ENCODE measurements around the gene CACNA1C.

The CACNA1C gene

GRCh38 chr12:2290516-2291065, 237.8 kb downstream of the CACNA1C start:
- no peak for DNase-seq (ENCODE audit: extremely low read depth in 1 of 2, low read depth in 1 of 2)

- DNase-seq (ENCODE audit: extremely low read depth in 1 of 2, low read depth in 1 of 2), result no peak
Observed at GRCh38 chr12:2291182-2291832, 238.5 kb downstream of the CACNA1C start.

GRCh38 chr12:2291947-2292346, 239.2 kb downstream of the CACNA1C start:
- DNase-seq (ENCODE audit: extremely low read depth in 1 of 2, low read depth in 1 of 2), result no peak

- no peak for DNase-seq (ENCODE audit: extremely low read depth in 1 of 2, low read depth in 1 of 2)
Observed at GRCh38 chr12:2292560-2292959, 239.8 kb downstream of the CACNA1C start.

- no peak for DNase-seq (ENCODE audit: extremely low read depth in 1 of 2, low read depth in 1 of 2)
Observed at GRCh38 chr12:2294651-2295475, 242.1 kb downstream of the CACNA1C start.

DNA sequence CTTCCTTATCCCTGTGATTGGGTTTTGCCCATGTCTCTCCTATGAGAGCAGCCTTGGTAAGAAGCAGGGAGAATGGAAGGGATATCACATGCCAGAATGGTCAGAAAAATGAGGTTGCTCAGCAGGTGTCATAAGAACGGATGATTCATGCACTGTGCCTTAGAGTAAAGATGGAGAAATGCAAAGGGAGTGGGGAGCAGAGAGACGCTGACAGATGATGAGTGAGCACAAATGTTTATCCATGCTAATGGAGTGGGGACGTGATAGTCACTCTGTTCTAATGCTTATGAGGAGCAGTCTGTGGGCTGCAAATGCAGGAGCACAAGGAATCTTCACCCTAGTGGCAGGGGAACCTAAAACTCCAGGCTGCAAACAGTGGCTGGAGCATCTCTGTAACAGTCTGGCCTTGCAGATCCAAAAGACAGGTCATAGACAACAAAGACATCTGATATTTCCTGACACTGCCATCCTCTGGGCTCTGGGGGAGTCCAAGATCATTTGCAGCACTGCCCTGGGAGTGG, 243.2 kb downstream of the CACNA1C start:
- no peak for DNase-seq (ENCODE audit: extremely low read depth in 1 of 2, low read depth in 1 of 2)

DNA sequence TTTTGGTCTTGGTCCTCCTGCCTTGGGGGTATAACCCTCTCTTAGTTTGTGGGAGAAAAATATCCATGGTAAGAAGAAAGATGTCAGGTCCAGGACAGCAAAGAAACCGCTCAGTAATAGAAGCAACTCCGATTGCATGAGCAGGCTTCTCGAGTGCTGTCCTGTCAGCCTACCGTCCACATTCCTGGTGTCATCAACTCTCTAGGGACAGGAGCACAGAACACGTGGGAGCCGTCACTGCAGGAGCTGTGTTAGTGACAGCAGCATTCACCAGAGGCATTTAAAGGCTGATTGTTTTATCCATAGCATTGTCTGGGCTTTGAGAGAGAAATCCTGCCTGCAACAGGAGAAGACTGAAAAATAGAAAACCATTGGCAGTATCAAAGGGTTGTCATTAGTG, 244.2 kb downstream of the CACNA1C start:
- no peak for DNase-seq (ENCODE audit: extremely low read depth in 1 of 2, low read depth in 1 of 2)

GRCh38 chr12:2297658-2298057, 244.9 kb downstream of the CACNA1C start:
- DNase-seq (ENCODE audit: extremely low read depth in 1 of 2, low read depth in 1 of 2), result no peak

GRCh38 chr12:2298556-2299200, 245.9 kb downstream of the CACNA1C start:
- DNase-seq (ENCODE audit: extremely low read depth in 1 of 2, low read depth in 1 of 2), result no peak

- DNase-seq (ENCODE audit: extremely low read depth in 1 of 2, low read depth in 1 of 2), result no peak
Observed at GRCh38 chr12:2299206-2299605, 246.4 kb downstream of the CACNA1C start.

- DNase-seq (ENCODE audit: extremely low read depth in 1 of 2, low read depth in 1 of 2), result no peak
Observed at GRCh38 chr12:2300168-2300567, 247.4 kb downstream of the CACNA1C start.

DNA sequence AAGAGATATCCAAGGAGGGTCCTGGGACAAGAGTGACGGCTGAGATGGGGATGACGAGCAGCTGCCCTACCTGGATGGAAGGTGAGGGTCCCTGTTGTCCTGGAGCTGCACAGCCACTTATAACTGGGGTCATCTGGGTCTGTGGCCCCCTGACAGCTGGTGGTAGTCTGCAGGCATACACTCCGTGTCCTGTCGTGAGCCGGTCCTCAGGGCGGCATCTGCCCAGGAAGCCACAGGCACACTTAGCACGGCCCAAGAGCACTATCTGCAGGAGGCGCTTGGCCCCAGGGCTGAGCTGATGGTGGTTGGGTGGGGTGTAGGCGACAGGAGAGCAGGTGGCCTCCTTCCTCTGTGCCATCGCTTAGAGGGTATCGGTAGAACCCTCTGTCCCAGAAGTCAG, 248.1 kb downstream of the CACNA1C start:
- no peak for DNase-seq (ENCODE audit: extremely low read depth in 1 of 2, low read depth in 1 of 2)

- DNase-seq (ENCODE audit: extremely low read depth in 1 of 2, low read depth in 1 of 2), result no peak
Observed at GRCh38 chr12:2301531-2302461, 249.0 kb downstream of the CACNA1C start.

DNA sequence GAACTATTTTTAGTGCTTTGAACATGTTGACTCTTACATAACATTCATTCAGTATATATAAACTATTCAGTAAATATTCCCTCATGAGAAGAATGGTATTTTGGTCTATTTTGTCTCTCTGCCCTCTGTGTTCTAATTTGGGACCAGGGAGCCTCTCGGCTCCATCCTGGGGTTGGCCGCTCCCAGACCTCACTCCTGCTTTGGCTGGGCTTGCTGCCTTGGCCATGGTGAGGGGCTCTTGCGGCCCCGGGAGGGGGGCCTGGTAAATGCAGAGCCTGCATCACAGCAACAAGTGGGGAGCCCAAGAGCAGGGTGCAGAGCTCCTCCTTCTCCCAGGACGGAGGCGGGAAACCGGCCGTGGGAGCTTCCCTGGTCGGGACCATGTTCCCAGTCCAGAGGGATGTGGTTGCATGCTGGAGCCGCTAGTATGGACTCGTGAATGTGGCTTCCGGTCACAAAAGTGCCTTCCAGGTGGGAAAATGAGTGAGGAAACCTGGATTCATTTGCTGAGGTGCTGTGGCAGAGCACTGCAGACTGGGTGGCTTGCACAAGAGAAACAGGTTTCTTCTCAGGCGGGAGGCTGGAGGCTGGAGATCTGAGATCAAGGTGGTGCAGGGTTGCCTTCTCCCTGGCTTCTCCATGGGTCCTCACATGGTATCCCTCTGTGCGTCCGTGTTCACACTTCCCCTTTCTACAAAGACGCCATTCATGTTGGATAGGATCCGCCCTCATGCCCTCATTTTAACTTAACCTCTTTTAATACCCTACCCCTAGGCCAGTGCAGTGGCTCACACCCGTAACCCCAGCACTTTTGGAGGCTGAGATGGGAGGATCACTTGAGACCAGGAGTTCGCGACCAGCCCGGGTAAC, 250.2 kb downstream of the CACNA1C start:
- DNase-seq (ENCODE audit: extremely low read depth in 1 of 2, low read depth in 1 of 2), result no peak

- no peak for DNase-seq (ENCODE audit: extremely low read depth in 1 of 2, low read depth in 1 of 2)
Observed at GRCh38 chr12:2304223-2304622, 251.4 kb downstream of the CACNA1C start.

DNA sequence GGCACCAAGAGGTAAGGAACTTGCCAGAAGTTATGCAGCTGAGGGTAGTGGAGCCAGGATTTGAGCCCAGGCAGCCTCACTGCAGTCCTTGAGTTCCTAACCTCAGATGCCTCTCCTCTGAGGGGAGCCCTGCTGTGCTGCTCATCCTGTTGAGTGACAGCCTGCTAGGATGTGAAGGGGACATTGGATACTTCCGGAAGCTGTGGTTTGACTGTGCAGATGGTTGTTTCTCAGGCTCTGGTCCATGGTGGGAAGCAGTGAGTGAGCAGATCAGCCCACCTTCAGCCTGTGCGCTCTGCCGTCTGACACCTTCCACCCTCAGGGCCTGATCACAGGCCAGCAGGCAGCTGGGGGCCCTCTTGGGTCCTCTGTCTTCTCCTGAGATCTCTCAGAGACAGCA, 253.2 kb downstream of the CACNA1C start:
- no peak for DNase-seq (ENCODE audit: extremely low read depth in 1 of 2, low read depth in 1 of 2)

DNA sequence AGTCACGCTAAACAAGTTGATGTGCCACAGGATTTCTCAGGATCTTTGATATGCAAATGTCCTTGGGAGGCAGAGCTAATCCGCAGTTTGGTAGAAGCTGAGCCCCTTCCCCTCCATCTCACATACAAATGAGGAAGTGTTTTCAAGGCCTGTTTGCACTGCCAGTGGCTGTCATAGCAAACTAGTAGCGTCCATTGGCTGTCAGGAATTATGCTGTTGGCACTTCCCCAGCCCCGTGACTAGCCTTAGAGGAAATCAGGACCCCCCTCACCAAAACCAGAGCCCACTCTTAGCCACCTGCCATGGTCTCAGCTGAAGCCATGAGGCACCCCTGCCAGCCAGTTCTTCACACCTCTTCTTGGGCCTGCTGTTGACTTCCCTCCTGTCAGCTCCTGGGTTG, 253.9 kb downstream of the CACNA1C start:
- DNase-seq (ENCODE audit: extremely low read depth in 1 of 2, low read depth in 1 of 2), result no peak

GRCh38 chr12:2307550-2307949, 254.8 kb downstream of the CACNA1C start:
- DNase-seq (ENCODE audit: extremely low read depth in 1 of 2, low read depth in 1 of 2), result no peak

GRCh38 chr12:2309647-2310046, 256.9 kb downstream of the CACNA1C start:
- DNase-seq (ENCODE audit: extremely low read depth in 1 of 2, low read depth in 1 of 2), result no peak

Measured in activated CD8-positive, alpha-beta memory T cell treated with anti-CD3 and anti-CD28 coated beads for 1 hour (primary cell).